ENCODE measurements around the gene TIMM13. TPM values are rescaled to one million over a fixed set of nuclear protein-coding genes. Genes with fewer than 3 reads are reported as not detected.

The TIMM13 gene
- total and polyA plus RNA-seq, 2 experiments from 2014 or later: 38.3 to 188 TPM

DNA sequence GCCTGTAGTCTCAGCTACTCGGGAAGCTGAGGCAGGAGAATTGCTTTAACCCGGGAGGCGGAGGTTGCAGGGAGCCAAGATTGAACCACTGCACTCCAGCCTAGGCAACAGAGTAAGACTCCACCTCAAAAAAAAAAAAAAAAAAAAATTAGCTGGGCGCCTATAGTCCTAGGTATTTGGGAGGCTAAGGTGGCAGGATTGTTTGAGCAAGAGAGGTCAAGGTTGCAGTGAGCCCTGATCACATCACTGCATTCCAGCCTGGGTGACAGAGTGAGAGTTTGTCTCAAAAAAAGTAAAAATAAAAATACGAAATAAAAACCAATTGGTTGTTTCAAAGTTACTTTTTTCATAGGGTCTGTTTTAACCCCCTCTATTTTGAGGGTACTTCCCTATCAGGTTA, 30.7 kb upstream of the TIMM13 start:
- Histone ChIP-seq H2AFZ (no peak overlapping the region), H3K79me2 (peaks cover 38% of the 10 kb centered on the region), H3K27me3 (no peaks in the 10 kb centered on the region), H3K36me3 (replicated peaks; ENCODE audit: insufficient read depth, low read depth) (no peaks in the 10 kb centered on the region), H3K4me2 (no peak overlapping the region), H3K4me3 (no peak overlapping the region), H3K9me2 (replicated peaks; ENCODE audit: insufficient read depth) (no peaks in the 10 kb centered on the region), H3K9me3 (ENCODE audit: low read depth) (no peaks in the 10 kb centered on the region), H3K4me1 (ENCODE audit: insufficient read depth) (no peaks in the 10 kb centered on the region), H4K20me1 (ENCODE audit: insufficient read depth, poor library complexity, severe bottlenecking) (peaks cover 5% of the 10 kb centered on the region), H3K27ac (no peak overlapping the region)
- no peak for TF ChIP-seq EZH2phosphoT487 (IDR thresholded peaks at IDR 0.05; ENCODE audit: low read depth, severe bottlenecking, unreplicated experiment)
- no peak for TF ChIP-seq EZH2 (IDR thresholded peaks at IDR 0.05; ENCODE audit: borderline replicate concordance)
- TF ChIP-seq, protein P1, sequence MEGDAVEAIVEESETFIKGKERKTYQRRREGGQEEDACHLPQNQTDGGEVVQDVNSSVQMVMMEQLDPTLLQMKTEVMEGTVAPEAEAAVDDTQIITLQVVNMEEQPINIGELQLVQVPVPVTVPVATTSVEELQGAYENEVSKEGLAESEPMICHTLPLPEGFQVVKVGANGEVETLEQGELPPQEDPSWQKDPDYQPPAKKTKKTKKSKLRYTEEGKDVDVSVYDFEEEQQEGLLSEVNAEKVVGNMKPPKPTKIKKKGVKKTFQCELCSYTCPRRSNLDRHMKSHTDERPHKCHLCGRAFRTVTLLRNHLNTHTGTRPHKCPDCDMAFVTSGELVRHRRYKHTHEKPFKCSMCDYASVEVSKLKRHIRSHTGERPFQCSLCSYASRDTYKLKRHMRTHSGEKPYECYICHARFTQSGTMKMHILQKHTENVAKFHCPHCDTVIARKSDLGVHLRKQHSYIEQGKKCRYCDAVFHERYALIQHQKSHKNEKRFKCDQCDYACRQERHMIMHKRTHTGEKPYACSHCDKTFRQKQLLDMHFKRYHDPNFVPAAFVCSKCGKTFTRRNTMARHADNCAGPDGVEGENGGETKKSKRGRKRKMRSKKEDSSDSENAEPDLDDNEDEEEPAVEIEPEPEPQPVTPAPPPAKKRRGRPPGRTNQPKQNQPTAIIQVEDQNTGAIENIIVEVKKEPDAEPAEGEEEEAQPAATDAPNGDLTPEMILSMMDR (IDR thresholded peaks at IDR 0.05; ENCODE audit: poor library complexity): no peak
- no peak for DNase-seq (ENCODE audit: low spot score)
- 76% methylated on average over 4 of the region's 5 CpGs for WGBS (ENCODE audit: low lambda C conversion rate, missing lambda C conversion rate)

GRCh38 chr19:2457394-2458037, 30.1 kb upstream of the TIMM13 start:
- Histone ChIP-seq H2AFZ (peak overlapping the region; percentile 92), H4K20me1 (ENCODE audit: insufficient read depth, poor library complexity, severe bottlenecking) (peaks cover 5% of the 10 kb centered on the region), H3K4me2 (peak overlapping the region; percentile 86), H3K9me3 (ENCODE audit: low read depth) (no peaks in the 10 kb centered on the region), H3K27me3 (no peaks in the 10 kb centered on the region), H3K4me3 (peak overlapping the region; percentile 30), H3K79me2 (peaks cover 41% of the 10 kb centered on the region), H3K9me2 (replicated peaks; ENCODE audit: insufficient read depth) (no peaks in the 10 kb centered on the region), H3K27ac (peak overlapping the region; percentile 84), H3K4me1 (ENCODE audit: insufficient read depth) (no peaks in the 10 kb centered on the region), H3K36me3 (replicated peaks; ENCODE audit: insufficient read depth, low read depth) (no peaks in the 10 kb centered on the region)
- TF ChIP-seq EZH2 (IDR thresholded peaks at IDR 0.05; ENCODE audit: borderline replicate concordance) (no peak), EZH2phosphoT487 (IDR thresholded peaks at IDR 0.05; ENCODE audit: low read depth, severe bottlenecking, unreplicated experiment) (no peak)
- TF ChIP-seq, protein P1 (IDR thresholded peaks at IDR 0.05; ENCODE audit: poor library complexity): no peak
- no peak for DNase-seq (ENCODE audit: low spot score)
- WGBS (ENCODE audit: low lambda C conversion rate, missing lambda C conversion rate): 91% methylated on average over 8 of the region's 8 CpGs

DNA sequence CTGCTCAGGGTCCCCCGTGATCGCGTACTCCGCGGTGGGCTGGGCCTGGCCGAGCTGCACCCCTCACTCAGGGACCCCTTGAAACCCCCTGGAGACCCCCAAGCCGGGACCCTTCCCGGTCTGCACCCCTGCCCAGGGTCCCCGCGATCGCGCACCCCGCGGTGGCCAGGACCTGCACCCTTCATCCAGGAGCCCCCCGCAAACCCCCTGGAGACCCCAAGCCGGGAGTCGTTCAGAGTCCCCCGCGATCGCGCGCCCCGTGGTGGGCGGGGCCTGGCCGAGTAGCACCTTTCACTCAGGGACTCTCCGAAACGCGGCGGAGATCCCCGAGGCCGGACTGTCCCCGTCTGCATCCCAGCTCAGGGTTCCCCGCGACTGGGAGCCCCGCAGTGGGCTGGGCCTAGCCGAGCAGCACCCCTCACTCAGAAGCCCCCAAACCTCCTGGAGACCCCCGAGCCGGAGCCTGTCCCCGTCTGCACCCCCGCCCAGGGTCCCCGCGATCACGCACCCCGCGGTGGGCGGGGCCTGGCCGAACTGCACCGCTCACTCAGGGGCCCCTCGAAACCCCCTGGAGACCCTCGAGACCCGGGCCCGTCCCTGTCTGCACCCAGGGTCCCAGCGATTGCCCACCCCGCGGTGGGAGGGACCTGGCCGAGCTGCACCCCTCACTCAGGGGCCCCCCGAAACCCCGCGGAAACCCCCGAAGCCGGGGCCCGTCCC, 28.6 kb upstream of the TIMM13 start:
- WGBS (ENCODE audit: low lambda C conversion rate, missing lambda C conversion rate): 0% methylated on average over 28 of the region's 62 CpGs
- Histone ChIP-seq H3K4me1 (ENCODE audit: insufficient read depth) (no peaks in the 10 kb centered on the region), H3K4me2 (peak overlapping the region; percentile 98), H3K27ac (peak overlapping the region; percentile 60), H3K9me2 (replicated peaks; ENCODE audit: insufficient read depth) (no peaks in the 10 kb centered on the region), H4K20me1 (ENCODE audit: insufficient read depth, poor library complexity, severe bottlenecking) (peaks cover 5% of the 10 kb centered on the region), H3K9me3 (ENCODE audit: low read depth) (no peaks in the 10 kb centered on the region), H3K4me3 (peak overlapping the region; percentile 95), H2AFZ (peak overlapping the region; percentile 76), H3K79me2 (peaks cover 56% of the 10 kb centered on the region), H3K27me3 (no peaks in the 10 kb centered on the region), H3K36me3 (replicated peaks; ENCODE audit: insufficient read depth, low read depth) (no peaks in the 10 kb centered on the region)
- TF ChIP-seq, protein P1 (IDR thresholded peaks at IDR 0.05; ENCODE audit: poor library complexity): no peak
- no peak for TF ChIP-seq EZH2phosphoT487 (IDR thresholded peaks at IDR 0.05; ENCODE audit: low read depth, severe bottlenecking, unreplicated experiment)
- TF ChIP-seq EZH2 (IDR thresholded peaks at IDR 0.05; ENCODE audit: borderline replicate concordance): no peak
- peak; percentile 57 for DNase-seq (ENCODE audit: low spot score)

Measured in hepatocyte (in vitro differentiated cells).